NCI-H2081 (cell line): ENCODE results near the gene ZNF384.
"Not testable (repeated sequence)": the region's sequence is repeated elsewhere in the genome, so short reads cannot be mapped to it uniquely, and the experiment has no call there.

Experiments used
- DNase-seq, 2 experiments: peaks; one replicate each; lab custom pipeline; 2025; lab: John Stamatoyannopoulos, UW

ZNF384 gene

DNA sequence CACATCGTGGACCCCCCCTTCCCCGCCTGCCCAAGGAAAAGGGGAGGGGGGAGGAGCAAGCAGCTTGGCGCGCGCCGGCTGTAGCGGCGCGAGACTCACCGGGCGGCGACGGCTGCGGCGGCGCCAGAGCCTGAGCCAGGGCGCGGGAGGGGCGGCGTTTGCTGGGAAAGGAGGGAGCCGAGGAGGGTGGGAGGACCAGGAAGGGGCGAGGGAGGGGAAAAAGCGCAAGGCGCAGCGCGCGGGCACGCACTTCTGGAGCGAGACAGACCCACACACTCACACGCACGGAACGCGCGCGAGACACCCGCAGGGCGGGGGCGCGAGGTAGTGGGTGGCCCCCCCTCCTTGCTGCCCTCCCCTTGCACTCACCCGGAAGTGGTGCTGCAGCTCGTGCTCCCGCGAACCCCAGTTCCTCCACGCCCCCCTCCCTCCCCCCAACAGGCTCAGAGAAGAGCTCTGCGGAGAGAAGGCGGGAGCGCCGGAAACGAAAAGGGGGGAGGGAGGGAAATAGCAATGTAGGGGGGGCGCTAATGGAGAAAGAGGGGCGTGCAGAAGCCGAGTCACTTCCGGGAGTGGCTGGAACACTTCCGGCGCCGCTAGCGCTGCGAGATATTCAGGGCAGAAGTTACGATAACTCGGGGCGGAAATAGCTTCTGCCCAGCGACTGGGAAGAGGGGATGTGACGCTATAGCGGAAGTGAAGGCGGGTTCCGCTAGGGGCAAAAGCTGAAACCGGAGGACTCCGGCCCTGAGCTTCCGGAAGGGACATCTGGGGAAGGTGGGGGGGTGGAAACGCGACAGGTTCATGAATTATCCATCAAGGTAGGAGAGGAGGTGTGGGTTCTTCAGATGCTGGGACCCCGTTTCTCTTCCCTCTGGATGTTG, at the start of gene ZNF384:
Gene ZNF384 (minus strand): TSS at position 377 of the 884 bp plus-strand sequence. CDS start 9,855 bp downstream, outside the sequence.
- DNase-seq = peak; percentile 99

DNA sequence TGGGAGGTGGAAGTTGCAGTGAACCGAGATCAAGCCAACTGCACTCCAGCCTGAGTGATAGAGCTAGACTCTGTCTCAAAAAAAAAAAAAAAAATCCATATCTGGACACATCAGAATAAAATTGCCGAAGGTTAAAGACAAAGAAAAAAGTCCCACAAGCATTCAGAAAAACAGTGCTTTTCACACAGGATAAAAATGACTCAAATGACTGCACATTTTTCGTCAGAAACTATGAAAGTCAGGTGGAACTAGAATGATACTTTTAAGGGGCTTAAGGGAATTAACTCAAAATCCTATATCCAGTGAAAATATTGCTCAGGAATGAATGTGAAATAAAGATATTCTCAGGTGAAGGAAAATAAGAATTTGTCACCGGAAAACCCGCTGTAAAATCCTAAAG, 47.6 kb upstream of the ZNF384 start:
- DNase-seq = no peak

DNA sequence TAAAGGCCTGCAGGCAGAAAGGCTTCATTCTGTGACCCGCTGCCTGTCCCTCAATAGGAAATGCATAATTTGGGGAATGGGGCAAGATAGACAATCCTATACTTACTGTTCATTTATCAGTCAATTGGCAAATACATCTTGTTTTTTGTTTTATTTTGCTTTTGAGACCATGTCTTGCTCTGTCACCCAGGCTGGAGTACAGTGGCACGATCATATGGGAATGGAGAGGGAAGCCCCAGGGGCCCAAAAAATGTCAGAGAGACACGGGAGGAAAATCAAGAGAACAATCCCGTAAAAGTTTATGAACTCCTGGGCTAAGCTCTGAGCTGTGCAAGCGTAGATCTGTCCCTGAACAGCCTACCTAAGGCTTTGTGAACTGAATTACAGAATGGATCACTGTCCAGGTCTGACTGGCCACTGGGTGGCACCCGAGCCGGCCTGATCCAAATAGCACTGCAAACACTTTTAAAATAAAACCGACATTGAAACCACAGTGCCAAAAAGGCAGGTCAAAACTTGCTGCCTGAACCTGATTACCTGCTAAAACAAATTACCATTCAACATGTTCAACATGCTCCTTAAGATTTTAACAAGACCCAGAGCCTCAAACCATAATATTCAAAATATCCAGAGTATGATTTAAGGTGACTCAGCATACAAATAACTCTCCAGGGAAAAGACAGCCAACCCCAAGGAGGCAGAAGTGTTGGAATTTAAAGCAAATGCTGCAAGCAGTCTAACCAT, 46.4 kb upstream of the ZNF384 start:
- peak; percentile 36 to 68 for DNase-seq

DNA sequence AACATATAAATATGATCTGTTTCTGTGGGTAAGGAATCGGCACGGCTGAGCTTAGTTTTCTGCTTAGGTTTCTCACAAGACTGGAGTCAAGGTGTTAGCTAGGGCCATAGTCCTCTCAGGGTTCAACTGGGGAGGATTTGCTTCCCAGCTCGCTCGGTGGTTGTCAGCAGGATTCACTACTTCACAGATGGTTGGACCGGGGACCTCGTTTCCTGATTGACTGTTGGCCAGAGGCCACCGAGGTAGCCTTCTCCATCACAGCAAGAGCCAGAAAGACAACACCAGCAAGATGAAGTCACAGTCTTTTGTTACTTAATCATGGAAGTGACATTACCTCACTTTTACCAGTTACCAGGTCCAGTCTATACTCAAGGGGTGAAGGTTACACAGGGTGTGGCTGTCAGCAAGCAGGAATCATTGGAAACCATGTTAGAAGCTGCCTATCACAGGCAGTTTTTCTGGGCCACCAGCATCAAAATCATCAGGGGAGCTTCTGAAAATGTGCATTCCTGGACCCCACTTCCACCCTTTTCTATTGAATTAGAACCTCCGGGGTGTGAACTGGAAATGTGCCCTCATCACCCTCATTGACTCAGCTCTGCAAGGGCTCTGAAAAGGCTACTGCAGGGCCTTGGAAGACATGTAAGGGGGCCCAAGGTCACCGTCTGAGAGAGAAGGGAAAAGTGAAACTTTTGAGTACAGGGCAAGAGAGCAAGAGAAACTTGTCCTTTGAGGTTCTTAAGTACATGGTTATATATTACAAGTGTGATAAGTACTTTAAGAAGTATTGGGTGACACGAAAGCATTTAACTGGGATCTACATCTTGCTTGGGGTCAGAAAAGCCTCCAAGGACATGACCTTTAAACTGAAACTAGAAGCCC, 45.6 kb upstream of the ZNF384 start:
- no peak for DNase-seq

DNA sequence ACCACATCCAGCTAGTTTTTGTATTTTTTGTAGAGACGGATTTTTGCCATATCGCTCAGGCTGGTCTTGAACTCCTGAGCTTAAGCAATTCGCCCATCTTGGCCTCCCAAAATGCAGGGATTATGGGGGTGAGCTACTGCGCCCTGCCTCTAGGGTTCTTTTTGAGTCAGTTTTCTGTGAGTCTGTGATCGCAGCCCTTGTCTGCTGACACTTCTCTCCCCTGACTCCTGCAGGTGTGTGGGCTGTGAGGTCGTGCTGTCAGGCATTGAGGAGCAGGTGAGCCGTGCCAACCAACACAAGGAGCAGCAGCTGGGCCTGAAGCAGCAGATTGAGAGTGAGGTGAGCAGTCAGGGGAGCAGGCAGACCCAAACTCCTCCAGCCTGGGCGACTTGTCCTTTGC, 41.0 kb upstream of the ZNF384 start:
- no peak for DNase-seq

DNA sequence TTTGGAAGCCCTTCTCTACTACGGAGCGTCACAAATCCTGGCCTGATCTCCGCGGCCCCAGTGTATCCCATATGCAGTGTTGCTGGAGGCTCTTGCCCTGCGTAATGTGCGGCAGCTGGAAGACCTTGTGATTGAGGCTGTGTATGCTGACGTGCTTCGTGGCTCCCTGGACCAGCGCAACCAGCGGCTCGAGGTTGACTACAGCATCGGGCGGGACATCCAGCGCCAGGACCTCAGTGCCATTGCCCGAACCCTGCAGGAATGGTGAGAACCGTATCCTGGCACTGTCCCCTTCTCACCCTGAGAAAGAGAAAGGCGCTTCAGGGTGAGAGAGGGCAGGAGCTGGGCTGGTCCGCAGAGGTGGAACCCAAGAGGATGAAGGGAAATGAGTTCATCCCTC, 40.0 kb upstream of the ZNF384 start:
- no peak for DNase-seq

DNA sequence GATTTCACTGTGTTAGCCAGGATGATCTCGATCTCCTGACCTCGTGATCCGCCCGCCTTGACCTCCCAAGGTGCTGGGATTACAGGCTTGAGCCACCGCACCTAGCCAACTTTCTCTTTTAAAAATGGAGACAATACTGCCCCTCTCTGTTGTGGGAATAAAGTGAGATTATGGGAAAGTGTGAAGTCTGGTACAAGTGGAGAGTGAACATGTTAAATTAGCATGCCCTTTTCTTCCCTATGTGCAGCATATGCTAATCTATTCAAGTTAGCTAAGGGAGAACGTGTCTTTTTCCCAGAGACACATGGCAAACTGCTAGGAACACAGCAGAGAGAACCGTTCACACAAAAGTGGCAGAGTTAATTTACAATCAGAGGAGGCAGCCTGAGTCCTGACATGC, 36.2 kb upstream of the ZNF384 start:
- DNase-seq = no peak

DNA sequence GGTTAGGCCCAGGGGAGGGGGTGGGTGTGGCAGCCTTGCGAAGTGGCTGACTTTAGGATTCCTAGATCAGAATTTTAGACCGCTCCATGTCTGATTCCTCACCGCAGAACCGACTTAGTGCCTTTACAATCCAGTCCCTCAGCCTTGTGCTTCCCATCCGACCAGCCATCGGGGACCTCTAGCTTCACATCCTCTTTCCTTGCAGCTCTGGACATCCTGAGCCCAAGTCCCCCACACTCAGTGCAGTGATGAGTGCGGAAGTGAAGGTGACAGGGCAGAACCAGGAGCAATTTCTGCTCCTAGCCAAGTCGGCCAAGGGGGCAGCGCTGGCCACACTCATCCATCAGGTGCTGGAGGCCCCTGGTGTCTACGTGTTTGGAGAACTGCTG, 35.2 kb upstream of the ZNF384 start:
- peak in 1 of 2 experiments; percentile 26 for DNase-seq

DNA sequence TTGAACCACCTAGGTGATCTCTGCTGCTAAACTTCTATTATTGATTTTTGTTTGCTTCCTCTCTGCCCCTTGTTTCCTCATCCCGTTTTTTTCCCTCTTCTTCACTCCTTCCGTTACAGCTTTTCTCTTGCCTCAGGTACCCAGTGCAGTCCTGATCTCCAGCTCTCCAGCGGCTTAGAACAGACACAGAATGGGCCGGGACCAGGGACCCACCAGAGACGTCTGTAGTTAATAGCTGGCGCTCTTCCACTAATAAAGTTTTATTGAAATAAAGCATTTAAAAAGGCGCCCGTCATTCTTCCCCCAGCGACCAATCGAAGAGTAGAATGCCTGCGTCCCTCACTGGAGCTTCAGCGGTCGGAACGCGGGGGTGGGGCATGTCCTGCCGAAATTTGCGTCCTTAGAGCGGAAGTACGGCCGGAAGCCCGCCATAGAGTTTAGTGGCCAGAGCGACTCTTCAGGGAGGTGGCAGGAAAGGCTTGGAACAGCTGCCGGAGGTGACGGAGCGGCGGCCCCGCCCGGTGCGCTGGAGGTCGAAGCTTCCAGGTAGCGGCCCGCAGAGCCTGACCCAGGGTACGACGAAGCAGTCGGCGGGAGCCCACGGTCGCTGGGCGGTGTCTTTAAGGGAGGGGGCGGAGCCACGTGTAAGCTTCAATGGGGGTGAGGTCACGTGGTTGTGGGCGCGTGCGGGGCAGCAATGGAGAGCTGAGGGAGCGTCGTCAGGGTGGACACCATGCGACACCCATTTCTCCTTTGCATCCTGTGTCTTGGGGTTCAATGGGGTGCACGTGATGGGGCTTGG, 34.6 kb upstream of the ZNF384 start, which contains the start of gene COPS7A:
Gene COPS7A (plus strand): TSS at position 440 of the 802 bp plus-strand sequence. CDS start 611 bp downstream, outside the sequence.
- peak; percentile 99 for DNase-seq

DNA sequence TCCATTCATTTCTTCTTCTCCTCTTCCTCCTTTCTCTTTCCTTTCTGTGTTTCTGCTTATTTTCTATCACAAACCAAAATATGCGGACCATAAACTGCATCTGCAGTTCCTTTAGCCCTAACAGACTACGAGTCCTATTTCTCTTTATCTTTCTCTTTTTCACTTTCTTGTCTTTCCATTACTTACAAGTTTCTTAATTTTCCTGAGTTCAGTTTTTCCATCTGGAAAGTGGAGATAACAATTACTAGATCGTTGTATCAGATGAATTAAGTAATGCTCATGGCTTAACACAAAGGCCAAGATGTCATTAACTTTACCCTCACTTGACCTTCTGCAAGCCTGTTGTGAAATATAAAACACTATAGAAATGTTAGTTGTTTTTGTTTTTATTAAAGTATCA, 33.7 kb upstream of the ZNF384 start:
- DNase-seq = no peak

DNA sequence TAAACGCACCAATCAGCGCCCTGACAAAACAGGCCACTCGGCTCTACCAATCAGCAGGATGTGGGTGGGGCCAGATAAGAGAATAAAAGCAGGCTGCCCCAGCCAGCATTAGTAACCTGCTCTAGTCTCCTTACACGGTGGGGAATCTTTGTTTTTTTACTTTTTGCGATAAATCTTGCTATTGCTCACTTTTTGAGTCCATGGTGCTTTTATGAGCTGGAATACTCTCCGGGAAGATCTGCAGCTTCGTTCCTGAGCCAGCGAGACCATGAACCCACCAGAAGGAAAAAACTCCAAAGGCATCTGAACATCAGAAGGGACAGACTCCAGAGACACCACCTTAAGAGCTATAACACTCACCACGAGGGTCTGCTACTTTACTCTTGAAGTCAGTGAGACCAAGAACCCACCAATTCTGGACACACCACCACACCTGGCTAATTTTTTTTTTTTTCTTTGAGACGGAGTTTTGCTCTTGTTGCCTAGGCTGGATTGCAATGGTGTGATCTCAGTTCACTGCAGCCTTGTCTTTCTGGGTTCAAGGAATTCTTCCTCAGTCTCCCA, 27.8 kb upstream of the ZNF384 start:
- DNase-seq = no peak

DNA sequence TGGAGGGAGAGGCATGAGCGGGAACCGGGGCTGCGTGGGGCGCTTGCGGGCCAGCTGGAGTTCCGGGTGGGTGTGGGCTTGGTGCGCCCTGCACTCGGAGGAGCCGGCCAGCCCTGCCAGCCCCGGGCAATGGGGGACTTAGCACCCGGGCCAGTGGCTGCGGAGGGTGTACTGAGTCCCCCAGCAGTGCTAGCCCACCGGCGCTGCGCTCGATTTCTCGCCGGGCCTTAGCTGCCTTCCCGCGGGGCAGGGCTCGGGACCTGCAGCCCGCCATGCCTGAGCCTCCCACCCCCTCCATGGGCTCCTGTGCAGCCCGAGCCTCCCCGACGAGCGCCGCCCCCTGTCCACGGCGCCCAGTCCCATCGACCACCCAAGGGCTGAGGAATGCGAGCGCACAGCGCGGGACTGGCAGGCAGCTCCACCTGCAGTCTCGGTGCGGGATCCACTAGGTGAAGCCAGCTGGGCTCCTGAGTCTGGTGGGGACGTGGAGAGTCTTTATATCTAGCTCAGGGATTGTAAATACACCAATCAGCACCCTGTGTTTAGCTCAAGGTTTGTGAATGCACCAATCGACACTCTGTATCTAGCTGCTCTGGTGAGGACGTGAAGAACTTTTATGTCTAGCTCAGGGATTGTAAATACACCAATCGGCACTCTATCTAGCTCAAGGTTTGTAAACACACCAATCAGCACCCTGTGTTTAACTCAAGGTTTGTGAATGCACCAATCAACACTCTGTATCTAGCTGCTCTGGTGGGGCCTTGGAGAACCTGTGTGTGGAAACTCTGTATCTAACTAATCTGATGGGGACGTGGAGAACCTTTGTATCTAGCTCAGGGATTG, 27.1 kb upstream of the ZNF384 start:
- not testable (repeated sequence) for DNase-seq

DNA sequence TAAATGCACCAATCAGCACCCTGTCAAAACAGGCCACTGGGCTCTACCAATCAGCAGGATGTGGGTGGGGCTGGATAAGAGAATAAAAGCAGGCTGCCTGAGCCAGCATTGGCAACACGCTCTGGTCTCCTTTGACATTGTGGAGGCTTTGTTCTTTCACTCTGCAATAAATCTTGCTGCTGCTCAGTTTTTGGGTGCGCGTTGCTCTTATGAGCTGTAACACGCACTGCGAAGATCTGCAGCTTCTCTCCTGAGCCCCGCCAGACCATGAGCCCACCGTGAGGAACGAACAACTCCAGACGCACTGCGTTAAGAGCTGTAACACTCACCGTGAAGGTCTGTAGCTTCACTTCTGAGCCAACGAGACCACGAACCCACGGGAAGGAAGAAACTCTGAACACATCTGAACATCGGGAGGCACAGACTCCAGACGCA, 19.8 kb upstream of the ZNF384 start:
- no peak for DNase-seq

DNA sequence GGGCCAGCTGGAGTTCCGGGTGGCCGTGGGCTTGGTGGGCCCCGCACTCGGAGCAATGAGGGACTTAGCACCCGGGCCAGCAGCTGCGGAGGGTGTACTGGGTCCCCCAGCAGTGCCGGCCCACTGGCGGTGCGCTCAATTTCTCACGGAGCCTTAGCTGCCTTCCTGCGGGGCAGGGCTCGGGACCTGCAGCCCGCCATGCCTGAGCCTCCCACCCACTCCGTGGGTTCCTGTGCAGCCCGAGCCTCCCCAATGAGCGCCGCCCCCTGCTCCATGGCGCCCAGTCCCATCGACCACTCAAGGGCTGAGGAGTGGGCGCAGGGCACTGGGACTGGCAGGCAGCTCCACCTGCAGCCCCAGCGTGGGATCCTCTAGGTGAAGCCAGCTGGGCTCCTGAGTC, 19.2 kb upstream of the ZNF384 start:
- DNase-seq = not testable (repeated sequence)

DNA sequence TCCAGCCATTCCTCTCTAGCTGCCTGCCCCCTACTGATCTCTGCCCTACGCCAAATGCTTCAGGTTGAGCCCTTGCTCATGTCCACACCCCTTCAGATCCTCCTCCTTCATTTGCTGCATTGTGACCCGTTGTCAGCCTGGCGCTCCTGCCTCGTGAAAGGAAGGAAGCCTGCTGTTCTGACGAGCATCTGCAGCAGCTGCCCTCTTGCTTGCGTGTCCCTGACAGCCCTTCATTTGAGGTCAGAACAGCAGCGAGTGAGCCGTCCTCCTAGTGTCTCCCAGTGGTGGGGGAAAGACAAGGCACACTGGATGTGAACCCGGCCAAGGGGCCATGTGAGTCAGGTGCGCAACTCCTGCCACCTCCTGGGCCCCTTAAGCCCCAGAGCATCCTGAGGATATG, 14.5 kb upstream of the ZNF384 start:
- DNase-seq = no peak

DNA sequence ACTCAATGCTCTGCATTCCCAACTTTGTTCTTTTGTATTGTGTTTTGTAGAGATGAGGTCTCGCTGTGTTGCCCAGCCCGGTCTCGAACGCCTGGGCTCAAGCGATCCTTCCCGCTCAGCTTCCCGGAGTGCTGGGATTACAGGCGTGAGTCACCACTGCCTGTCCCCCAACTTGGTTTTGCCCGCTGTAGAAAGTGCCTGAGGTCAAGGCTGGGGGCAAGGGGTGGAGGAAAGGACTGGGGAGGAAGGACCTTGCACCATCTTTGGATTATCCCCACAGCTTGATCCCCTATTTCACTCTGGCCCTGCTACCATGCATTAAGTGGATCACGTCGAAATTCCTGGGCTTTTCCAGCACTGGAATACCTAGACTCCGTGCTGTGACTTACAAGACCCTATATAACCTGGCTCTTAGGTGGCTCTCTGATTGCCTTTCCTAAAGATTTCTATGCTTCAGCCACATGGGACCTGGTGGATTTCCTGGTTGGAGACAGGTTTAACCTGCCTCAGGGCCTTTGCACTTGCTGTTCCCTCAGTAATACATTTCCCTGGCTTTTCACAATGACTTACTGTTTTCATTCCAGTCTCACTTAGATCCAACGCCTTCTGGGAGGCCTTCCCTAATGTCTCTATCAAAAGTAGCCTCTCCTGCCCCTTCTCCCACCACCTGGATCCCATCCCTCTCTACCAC, 12.0 kb upstream of the ZNF384 start:
- DNase-seq = no peak

DNA sequence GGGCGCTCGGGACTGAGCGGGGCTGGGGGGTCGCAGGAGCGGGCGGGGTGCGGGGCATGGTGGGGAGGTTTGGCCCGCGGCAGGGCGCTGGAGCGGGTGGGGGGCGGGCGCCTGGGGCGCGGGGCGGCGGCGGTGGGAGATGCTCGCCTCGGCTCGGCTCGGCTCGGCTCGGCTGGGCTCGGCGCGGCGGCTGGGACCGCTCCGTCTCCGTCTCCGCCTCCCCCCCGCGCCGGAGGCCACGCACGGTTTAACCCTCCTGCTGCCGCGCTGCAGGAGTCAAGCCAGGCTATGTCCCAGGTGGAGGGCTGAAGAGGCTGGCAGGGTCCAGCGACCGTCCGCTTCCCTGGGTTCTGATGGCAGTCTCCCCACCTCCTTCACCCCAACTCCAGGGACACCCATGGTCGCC, 11.5 kb upstream of the ZNF384 start, which contains the start of gene PIANP:
Gene PIANP (minus strand): TSS at position 170 of the 406 bp plus-strand sequence. CDS start 2,754 bp downstream, outside the sequence.
- DNase-seq = peak; percentile 15 to 24

DNA sequence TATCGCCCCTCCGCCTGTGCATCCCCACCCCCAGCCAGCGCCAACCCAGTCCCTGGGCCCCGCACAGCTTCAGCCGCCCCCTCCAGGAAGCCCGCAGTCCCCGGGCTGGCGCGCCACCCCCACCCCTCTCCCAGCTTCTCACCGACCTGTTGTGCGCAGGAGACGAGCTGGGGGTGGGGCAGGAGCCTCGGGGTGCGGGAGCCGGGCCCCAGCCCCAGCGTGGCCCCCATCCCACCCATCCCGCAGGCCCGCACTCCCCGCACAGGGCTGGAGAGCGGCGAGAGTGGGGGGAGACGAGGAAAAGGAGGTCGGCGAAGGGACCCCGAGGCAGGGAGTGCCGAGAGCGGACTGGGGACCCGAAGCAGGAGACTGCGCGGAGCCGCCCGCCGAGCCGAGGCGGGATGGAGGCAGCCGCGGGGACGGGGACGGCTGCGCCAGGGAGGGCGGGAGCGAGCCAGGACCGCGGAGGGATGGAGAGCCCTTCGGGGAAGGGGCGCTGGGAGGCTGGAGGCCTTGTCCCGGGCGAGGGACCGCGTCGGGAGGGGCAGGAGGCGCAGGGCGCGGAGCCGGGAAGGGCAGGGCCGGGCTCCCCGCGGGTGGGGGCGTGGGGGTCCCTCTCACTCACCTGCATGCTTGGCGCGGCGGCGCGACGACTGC, 10.9 kb upstream of the ZNF384 start:
- no peak for DNase-seq
